HepG2 (cell line): ENCODE measurements around the gene IFT88. TPM values are rescaled to one million over a fixed set of nuclear protein-coding genes. Genes with fewer than 3 reads are reported as not detected.

Experiments used
- ATM ChIP-seq: fragments of 450-650 bp; IDR thresholded peaks from 2 replicates; pipeline ENCODE4 v1.7.1; 2017; ENCODE audit warnings: mild to moderate bottlenecking, borderline replicate concordance
- BORCS8-MEF2B ChIP-seq: sonication (generic); formaldehyde crosslinking; IDR thresholded peaks from 2 replicates; pipeline ENCODE4 v1.8.0; 2022; ENCODE audit warnings: mild to moderate bottlenecking, missing genetic modification reagents
- BRCA1 ChIP-seq: sonication (generic); formaldehyde crosslinking; IDR thresholded peaks from 2 replicates; pipeline ENCODE4 v1.4.0; 2020; ENCODE audit warnings: missing genetic modification reagents
- GMEB1 ChIP-seq: sonication (generic); formaldehyde crosslinking; IDR thresholded peaks from 2 replicates; pipeline ENCODE4 v1.5.1; 2020; ENCODE audit warnings: missing genetic modification reagents, mild to moderate bottlenecking, borderline replicate concordance
- RFXANK ChIP-seq: IDR thresholded peaks from 2 replicates; pipeline ENCODE4 v1.6.1; 2016
- ZNF33B ChIP-seq: sonication (generic); formaldehyde crosslinking; IDR thresholded peaks from 2 replicates; pipeline ENCODE4 v1.5.1; 2020; ENCODE audit warnings: mild to moderate bottlenecking, missing genetic modification reagents
- polyA plus RNA-seq, 8 experiments: library from polyadenylated mRNA; depleted of rRNA in 3 of 8; stranded (reverse) in 7 of 8; unstranded in 1 of 8; fragments of >200 nt; fragmentation: Illumina TruSeq in 4 of 8; extraction: Trizol in 4 of 8; gene quantifications; 2 replicates each; pipeline versions ENCODE4 v1.2.1 to v1.2.3, GENCODE V29; 2011 to 2016; ENCODE audit warnings: low read depth in 4 of 8, missing spikeins in 1 of 8, mixed read lengths in 1 of 8; ENCODE audit not compliant: insufficient read depth in 1 of 8
- total RNA-seq, 5 experiments: library from RNA; depleted of rRNA; stranded (reverse); fragments of >200 nt; fragmentation: Illumina TruSeq; extraction: Trizol; gene quantifications; 2 replicates each; pipeline ENCODE4 v1.2.3, GENCODE V29; 2016; ENCODE audit warnings: low read depth in 1 of 5
- TF ChIP-seq, protein P1 (sequence below): sonication (generic); formaldehyde crosslinking; IDR thresholded peaks from 2 replicates; pipeline ENCODE4 v1.4.0; 2020; ENCODE audit warnings: missing genetic modification reagents, mild to moderate bottlenecking, borderline replicate concordance
- TF ChIP-seq, protein P2 (sequence below): sonication (generic); formaldehyde crosslinking; IDR thresholded peaks from 2 replicates; pipeline ENCODE4 v1.8.1; 2022; ENCODE audit warnings: low read depth, mild to moderate bottlenecking, missing genetic modification reagents

The IFT88 gene
- total and polyA plus RNA-seq, 2 of the 13 experiments (the other 11 are each of a cell fraction or from before 2014, with no cell fraction given) = 8.4 to 19.9 TPM

- TF ChIP-seq, protein P1, sequence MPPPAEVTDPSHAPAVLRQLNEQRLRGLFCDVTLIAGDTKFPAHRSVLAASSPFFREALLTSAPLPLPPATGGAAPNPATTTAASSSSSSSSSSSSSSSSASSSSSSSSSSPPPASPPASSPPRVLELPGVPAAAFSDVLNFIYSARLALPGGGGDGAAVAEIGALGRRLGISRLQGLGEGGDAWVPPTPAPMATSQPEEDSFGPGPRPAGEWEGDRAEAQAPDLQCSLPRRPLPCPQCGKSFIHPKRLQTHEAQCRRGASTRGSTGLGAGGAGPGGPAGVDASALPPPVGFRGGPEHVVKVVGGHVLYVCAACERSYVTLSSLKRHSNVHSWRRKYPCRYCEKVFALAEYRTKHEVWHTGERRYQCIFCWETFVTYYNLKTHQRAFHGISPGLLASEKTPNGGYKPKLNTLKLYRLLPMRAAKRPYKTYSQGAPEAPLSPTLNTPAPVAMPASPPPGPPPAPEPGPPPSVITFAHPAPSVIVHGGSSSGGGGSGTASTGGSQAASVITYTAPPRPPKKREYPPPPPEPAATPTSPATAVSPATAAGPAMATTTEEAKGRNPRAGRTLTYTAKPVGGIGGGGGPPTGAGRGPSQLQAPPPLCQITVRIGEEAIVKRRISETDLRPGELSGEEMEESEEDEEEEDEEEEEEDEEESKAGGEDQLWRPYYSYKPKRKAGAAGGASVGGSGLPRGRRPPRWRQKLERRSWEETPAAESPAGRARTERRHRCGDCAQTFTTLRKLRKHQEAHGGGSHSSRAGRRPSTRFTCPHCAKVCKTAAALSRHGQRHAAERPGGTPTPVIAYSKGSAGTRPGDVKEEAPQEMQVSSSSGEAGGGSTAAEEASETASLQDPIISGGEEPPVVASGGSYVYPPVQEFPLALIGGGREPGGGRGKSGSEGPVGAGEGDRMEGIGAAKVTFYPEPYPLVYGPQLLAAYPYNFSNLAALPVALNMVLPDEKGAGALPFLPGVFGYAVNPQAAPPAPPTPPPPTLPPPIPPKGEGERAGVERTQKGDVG (CRISPR knock-in tag) = no peak
- TF ChIP-seq ATM (no peak), GMEB1 (CRISPR knock-in tag) (no peak), RFXANK (CRISPR knock-in tag) (no peak), BORCS8-MEF2B (CRISPR knock-in tag) (no peak), ZNF33B (CRISPR knock-in tag) (no peak), BRCA1 (no peak)
- TF ChIP-seq, protein P2, sequence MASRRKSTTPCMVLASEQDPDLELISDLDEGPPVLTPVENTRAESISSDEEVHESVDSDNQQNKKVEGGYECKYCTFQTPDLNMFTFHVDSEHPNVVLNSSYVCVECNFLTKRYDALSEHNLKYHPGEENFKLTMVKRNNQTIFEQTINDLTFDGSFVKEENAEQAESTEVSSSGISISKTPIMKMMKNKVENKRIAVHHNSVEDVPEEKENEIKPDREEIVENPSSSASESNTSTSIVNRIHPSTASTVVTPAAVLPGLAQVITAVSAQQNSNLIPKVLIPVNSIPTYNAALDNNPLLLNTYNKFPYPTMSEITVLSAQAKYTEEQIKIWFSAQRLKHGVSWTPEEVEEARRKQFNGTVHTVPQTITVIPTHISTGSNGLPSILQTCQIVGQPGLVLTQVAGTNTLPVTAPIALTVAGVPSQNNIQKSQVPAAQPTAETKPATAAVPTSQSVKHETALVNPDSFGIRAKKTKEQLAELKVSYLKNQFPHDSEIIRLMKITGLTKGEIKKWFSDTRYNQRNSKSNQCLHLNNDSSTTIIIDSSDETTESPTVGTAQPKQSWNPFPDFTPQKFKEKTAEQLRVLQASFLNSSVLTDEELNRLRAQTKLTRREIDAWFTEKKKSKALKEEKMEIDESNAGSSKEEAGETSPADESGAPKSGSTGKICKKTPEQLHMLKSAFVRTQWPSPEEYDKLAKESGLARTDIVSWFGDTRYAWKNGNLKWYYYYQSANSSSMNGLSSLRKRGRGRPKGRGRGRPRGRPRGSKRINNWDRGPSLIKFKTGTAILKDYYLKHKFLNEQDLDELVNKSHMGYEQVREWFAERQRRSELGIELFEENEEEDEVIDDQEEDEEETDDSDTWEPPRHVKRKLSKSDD (CRISPR knock-in tag) = no peak
Measured at GRCh38 chr13:20686863-20687579, 120.1 kb downstream of the IFT88 start (continued).
